ENCODE data around the gene RSPH1. TPM values are rescaled to one million over a fixed set of nuclear protein-coding genes. Genes with fewer than 3 reads are reported as not detected.

The RSPH1 gene
- total RNA-seq, 1 experiment from 2014 or later: 1.5 TPM

DNA sequence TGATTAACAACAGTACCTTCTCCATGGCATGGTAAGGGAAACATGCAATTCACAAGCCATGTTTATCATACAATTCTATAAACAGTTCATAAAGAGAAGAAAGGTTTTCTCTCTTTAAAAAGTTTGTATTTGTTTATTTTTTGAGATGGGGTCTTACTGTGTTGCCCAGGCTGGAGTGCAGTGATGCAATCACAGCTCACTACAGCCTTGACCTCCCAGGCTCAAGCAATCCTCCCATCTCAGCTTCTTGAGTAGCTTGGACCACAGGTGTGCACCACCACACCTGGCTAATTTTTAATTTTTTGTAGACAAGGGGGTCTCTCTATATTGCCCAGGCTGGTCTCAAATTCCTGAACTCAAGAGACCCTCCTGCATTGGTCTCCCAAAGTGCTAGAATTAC, 45.6 kb upstream of the RSPH1 start:
- H3K9me2 ChIP-seq (ENCODE audit: insufficient read depth): no peaks in the 10 kb centered on the region
- no peaks in the 10 kb centered on the region for H3K79me2 ChIP-seq (ENCODE audit: insufficient read depth, low read length)
- POLR2A ChIA-PET: no interaction called here
- no TSS peak for BruUV-seq (replicated peaks)
- no peak overlapping the region for H3K4me3 ChIP-seq (replicated peaks in 1 of 2; ENCODE audit: low read depth in 1 of 2, low read length in 2 of 2)
- H2AFZ ChIP-seq (ENCODE audit: low read depth, low read length, poor library complexity, severe bottlenecking): no peak overlapping the region
- CTCF ChIA-PET: interaction anchor here (1.7 kb wide), 1 partner anchor 160 kb away, joined by 4 read pairs; no protein-coding TSS in a partner anchor
- DNase-seq (ENCODE audit: low read depth, low spot score) (no peak), ATAC-seq (no peak)
- no peaks in the 10 kb centered on the region for H3K4me1 ChIP-seq (ENCODE audit: control insufficient read depth in 1 of 2, insufficient read depth in 2 of 2, low read length in 2 of 2)
- H3K4me2 ChIP-seq (ENCODE audit: low read length): no peak overlapping the region
- no peaks in the 10 kb centered on the region for H4K20me1 ChIP-seq (ENCODE audit: insufficient read depth)
- RAD21 ChIA-PET (ENCODE audit: low non-redundant PET in 1 of 2, low total read pairs in 2 of 2, uncharacterized antibody in 2 of 2, unreplicated experiment in 2 of 2): no interaction called here
- H3K9me3 ChIP-seq (ENCODE audit: control insufficient read depth in 1 of 2, insufficient read depth in 1 of 2, low read depth in 1 of 2, low read length in 2 of 2): no peaks in the 10 kb centered on the region
- no peak overlapping the region for H3K27ac ChIP-seq (ENCODE audit: low read depth, low read length)
- TF ChIP-seq EGR1 (IDR thresholded peaks at IDR 0.05; ENCODE audit: low read depth) (no peak), FOSL1 (IDR thresholded peaks at IDR 0.05; ENCODE audit: low read depth) (no peak), EZH2phosphoT487 (IDR thresholded peaks at IDR 0.05; ENCODE audit: borderline replicate concordance) (no peak), CBX3 (IDR thresholded peaks at IDR 0.05; ENCODE audit: low read depth) (no peak), YY1 (IDR thresholded peaks at IDR 0.05; ENCODE audit: extremely low read depth, insufficient replicate concordance, low read depth, low read length) (no peak), CEBPB (IDR thresholded peaks at IDR 0.05; ENCODE audit: low read depth) (no peak), ELF1 (IDR thresholded peaks at IDR 0.05; ENCODE audit: borderline replicate concordance, low read depth) (no peak), SP1 (IDR thresholded peaks at IDR 0.05; ENCODE audit: low read depth) (no peak), SRF (IDR thresholded peaks at IDR 0.05; ENCODE audit: low read depth) (no peak)
- TF ChIP-seq, protein P1, sequence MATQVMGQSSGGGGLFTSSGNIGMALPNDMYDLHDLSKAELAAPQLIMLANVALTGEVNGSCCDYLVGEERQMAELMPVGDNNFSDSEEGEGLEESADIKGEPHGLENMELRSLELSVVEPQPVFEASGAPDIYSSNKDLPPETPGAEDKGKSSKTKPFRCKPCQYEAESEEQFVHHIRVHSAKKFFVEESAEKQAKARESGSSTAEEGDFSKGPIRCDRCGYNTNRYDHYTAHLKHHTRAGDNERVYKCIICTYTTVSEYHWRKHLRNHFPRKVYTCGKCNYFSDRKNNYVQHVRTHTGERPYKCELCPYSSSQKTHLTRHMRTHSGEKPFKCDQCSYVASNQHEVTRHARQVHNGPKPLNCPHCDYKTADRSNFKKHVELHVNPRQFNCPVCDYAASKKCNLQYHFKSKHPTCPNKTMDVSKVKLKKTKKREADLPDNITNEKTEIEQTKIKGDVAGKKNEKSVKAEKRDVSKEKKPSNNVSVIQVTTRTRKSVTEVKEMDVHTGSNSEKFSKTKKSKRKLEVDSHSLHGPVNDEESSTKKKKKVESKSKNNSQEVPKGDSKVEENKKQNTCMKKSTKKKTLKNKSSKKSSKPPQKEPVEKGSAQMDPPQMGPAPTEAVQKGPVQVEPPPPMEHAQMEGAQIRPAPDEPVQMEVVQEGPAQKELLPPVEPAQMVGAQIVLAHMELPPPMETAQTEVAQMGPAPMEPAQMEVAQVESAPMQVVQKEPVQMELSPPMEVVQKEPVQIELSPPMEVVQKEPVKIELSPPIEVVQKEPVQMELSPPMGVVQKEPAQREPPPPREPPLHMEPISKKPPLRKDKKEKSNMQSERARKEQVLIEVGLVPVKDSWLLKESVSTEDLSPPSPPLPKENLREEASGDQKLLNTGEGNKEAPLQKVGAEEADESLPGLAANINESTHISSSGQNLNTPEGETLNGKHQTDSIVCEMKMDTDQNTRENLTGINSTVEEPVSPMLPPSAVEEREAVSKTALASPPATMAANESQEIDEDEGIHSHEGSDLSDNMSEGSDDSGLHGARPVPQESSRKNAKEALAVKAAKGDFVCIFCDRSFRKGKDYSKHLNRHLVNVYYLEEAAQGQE (IDR thresholded peaks at IDR 0.05; ENCODE audit: low read depth): no peak
- no peak overlapping the region for H3K9ac ChIP-seq (ENCODE audit: low read length)
- intact Hi-C loops (cut with micrococcal nuclease): no loop called here
- no peaks in the 10 kb centered on the region for H3K27me3 ChIP-seq (ENCODE audit: insufficient read depth, low read length)
- H3K36me3 ChIP-seq (ENCODE audit: control insufficient read depth in 1 of 2, insufficient read depth in 2 of 2, low read length in 2 of 2): no peaks in the 10 kb centered on the region; a peak in 1 of 4 replicates
